Measurements from ENCODE around the gene SH2D6.
A peak's percentile ranks its signal among the peaks of the same experiment; 100 is the strongest.

Gene SH2D6

GRCh38 chr2:85421260-85422071, 3.0 kb downstream of the SH2D6 start:
- DNase-seq (ENCODE audit: low read depth in 2 of 2) = no peak

GRCh38 chr2:85422072-85422457, 3.6 kb downstream of the SH2D6 start:
- no peak for DNase-seq (ENCODE audit: low read depth in 2 of 2)

- no peak for DNase-seq (ENCODE audit: low read depth in 2 of 2)
Observed at GRCh38 chr2:85423525-85423924, 5.0 kb downstream of the SH2D6 start.

- DNase-seq (ENCODE audit: low read depth in 2 of 2) = no peak
Observed at GRCh38 chr2:85425588-85425987, 7.1 kb downstream of the SH2D6 start.

- no peak for DNase-seq (ENCODE audit: low read depth in 2 of 2)
Observed at GRCh38 chr2:85427300-85427835, 8.9 kb downstream of the SH2D6 start.

GRCh38 chr2:85428343-85428881, 9.9 kb downstream of the SH2D6 start:
- no peak for DNase-seq (ENCODE audit: low read depth in 2 of 2)

GRCh38 chr2:85429213-85429923, 10.9 kb downstream of the SH2D6 start:
- no peak for DNase-seq (ENCODE audit: low read depth in 2 of 2)

- no peak for DNase-seq (ENCODE audit: low read depth in 2 of 2)
Observed at GRCh38 chr2:85429924-85430289, 11.4 kb downstream of the SH2D6 start.

- DNase-seq (ENCODE audit: low read depth in 2 of 2) = no peak
Observed at GRCh38 chr2:85430752-85431569, 12.4 kb downstream of the SH2D6 start.

- no peak for DNase-seq (ENCODE audit: low read depth in 2 of 2)
Observed at GRCh38 chr2:85431570-85432205, 13.2 kb downstream of the SH2D6 start.

GRCh38 chr2:85433511-85434089, 15.1 kb downstream of the SH2D6 start:
- no peak for DNase-seq (ENCODE audit: low read depth in 2 of 2)

GRCh38 chr2:85434696-85435095, 16.2 kb downstream of the SH2D6 start:
- no peak for DNase-seq (ENCODE audit: low read depth in 2 of 2)

- no peak for DNase-seq (ENCODE audit: low read depth in 2 of 2)
Observed at GRCh38 chr2:85435220-85435958, 16.9 kb downstream of the SH2D6 start.

GRCh38 chr2:85435981-85436835, 17.7 kb downstream of the SH2D6 start:
- no peak for DNase-seq (ENCODE audit: low read depth in 2 of 2)

- DNase-seq (ENCODE audit: low read depth in 2 of 2) = no peak
Observed at GRCh38 chr2:85436836-85437487, 18.4 kb downstream of the SH2D6 start.

GRCh38 chr2:85437488-85438200, 19.1 kb downstream of the SH2D6 start:
- peak; percentile 60 to 65 for DNase-seq (ENCODE audit: low read depth in 2 of 2)

GRCh38 chr2:85438201-85439024, 19.9 kb downstream of the SH2D6 start:
- DNase-seq (ENCODE audit: low read depth in 2 of 2) = no peak
